ENCODE data around the gene CT83.

Gene CT83

DNA sequence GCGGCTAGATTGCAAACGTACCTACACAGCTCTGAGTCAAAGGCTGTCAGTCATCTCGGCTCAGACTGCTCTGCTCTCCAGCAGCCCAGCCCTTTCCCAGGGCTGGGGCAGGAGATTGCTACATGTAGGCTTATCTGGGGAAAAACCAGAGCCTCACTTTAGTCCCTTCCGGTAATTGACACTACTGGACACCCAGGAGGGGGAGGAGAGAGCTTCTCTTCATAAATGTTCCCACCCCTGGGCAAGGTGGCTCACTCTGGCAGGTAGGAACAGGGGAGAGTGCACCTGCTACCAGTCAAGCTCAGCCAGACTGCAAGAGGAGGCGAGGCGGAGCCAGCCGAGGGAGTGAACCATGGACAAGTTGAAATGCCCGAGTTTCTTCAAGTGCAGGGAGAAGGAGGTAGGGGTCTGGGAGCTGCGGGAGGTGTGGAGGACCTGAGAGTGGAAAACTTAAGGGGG is 26.4 kb downstream of the CT83 start, which contains the start of gene SLC6A14:
SLC6A14 (plus strand) TSS at position 249 of the 459 bp plus-strand sequence; CDS start at position 353, 104 bp downstream.
- TF ChIP-seq, protein P1, sequence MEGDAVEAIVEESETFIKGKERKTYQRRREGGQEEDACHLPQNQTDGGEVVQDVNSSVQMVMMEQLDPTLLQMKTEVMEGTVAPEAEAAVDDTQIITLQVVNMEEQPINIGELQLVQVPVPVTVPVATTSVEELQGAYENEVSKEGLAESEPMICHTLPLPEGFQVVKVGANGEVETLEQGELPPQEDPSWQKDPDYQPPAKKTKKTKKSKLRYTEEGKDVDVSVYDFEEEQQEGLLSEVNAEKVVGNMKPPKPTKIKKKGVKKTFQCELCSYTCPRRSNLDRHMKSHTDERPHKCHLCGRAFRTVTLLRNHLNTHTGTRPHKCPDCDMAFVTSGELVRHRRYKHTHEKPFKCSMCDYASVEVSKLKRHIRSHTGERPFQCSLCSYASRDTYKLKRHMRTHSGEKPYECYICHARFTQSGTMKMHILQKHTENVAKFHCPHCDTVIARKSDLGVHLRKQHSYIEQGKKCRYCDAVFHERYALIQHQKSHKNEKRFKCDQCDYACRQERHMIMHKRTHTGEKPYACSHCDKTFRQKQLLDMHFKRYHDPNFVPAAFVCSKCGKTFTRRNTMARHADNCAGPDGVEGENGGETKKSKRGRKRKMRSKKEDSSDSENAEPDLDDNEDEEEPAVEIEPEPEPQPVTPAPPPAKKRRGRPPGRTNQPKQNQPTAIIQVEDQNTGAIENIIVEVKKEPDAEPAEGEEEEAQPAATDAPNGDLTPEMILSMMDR (IDR thresholded peaks at IDR 0.05; ENCODE audit: low read depth, low read length, missing control alignments) = no peak
- in situ Hi-C loops (cut with HindIII; ENCODE audit: low sequenced_read_pairs) = no loop called here
- H3K4me3 ChIP-seq (ENCODE audit: low read depth, low read length) = no peak within 1 kb of the TSS
- no peak for DNase-seq (ENCODE audit: low read depth)

DNA sequence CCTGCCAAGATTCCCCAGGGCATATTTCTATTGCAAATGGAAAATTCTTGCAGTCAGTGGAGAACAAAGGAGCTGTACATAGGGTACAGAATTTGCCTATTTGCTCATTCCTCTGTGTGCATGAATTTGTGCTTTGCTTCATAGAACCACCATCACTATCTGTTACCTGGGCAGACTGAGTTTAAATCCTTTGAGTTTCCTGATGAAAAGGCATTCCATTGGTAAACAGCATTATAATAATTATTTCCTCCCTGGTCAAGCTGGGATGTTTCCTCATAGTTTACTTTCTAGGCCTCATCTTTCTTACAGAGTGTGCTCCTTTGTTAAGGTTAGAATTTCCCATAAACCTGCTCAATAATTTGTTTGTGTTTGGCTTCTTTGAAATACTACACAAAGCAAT is 27.2 kb downstream of the CT83 start:
- DNase-seq (ENCODE audit: low read depth) = no peak
- H3K4me3 ChIP-seq (ENCODE audit: low read depth, low read length) = no peak overlapping the region
- in situ Hi-C loops (cut with HindIII; ENCODE audit: low sequenced_read_pairs) = no loop called here
- TF ChIP-seq, protein P1 (IDR thresholded peaks at IDR 0.05; ENCODE audit: low read depth, low read length, missing control alignments) = no peak

DNA sequence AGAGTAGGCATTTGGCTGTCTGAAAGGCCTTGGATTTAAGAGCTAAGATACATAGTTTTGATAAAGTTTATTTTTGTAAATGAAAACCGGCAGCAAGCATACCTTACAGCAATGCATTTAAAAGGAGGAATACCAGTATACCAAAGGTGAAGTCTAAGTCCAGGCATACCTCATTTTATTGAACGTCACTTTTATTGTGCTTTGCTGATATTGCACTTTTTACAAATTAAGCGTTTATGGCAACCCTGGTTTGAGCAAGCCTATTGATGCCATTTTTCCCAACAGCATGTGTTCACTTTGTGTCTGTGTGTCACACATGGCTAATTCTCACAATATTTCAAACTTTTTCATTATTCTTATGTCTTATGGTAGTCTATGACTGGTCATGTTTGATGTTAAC is 34.8 kb downstream of the CT83 start:
- DNase-seq (ENCODE audit: low read depth) = no peak
- no peak overlapping the region for H3K4me3 ChIP-seq (ENCODE audit: low read depth, low read length)
- TF ChIP-seq, protein P1 (IDR thresholded peaks at IDR 0.05; ENCODE audit: low read depth, low read length, missing control alignments) = no peak
- in situ Hi-C loops (cut with HindIII; ENCODE audit: low sequenced_read_pairs) = no loop called here

DNA sequence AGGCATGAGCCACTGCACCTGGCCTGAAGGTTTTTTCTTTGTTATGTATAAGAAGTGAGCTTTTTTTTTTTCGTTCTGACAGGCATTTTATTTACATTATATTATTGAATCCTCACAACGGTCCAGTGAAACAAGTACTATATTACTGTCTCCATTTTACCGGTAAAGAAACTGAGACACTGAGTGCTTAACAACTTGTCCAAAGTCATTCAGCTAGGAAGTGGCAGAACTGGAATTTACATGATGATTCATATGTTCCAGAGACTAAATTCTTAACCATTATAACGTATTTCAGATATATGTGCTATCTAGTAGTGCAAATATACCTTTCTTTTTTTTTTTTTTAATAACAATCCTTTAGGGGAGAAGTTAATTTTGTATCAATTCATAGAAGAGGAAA is 44.8 kb downstream of the CT83 start:
- no peak for DNase-seq (ENCODE audit: low read depth)
- TF ChIP-seq, protein P1 (IDR thresholded peaks at IDR 0.05; ENCODE audit: low read depth, low read length, missing control alignments) = no peak

DNA sequence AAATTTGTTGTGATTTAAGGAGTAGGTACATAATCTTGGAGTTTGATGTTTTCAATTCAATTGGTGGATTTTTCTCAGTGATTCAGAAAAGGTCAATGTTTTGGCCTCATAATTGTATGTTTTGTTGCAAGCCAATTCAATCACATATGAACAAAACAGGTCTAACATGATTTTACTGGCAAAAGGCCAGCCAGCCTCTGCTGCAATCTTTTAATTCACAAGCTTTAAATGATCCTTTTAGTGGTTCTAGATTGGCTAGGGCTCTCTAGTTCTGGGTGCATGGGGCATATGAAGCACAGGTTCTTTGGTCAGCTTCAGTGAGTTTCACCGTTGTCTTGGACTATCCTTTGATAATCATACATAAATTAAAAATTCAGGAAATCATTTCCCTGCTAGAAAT is 45.6 kb downstream of the CT83 start:
- DNase-seq (ENCODE audit: low read depth) = no peak
- TF ChIP-seq, protein P1 (IDR thresholded peaks at IDR 0.05; ENCODE audit: low read depth, low read length, missing control alignments) = no peak
- H3K4me3 ChIP-seq (ENCODE audit: low read depth, low read length) = no peak overlapping the region
- in situ Hi-C loops (cut with HindIII; ENCODE audit: low sequenced_read_pairs) = no loop called here

More for the DNA sequence above, 44.8 kb downstream of the CT83 start:
- in situ Hi-C loops (cut with HindIII; ENCODE audit: low sequenced_read_pairs) = no loop called here
- H3K4me3 ChIP-seq (ENCODE audit: low read depth, low read length) = no peak overlapping the region

DNA sequence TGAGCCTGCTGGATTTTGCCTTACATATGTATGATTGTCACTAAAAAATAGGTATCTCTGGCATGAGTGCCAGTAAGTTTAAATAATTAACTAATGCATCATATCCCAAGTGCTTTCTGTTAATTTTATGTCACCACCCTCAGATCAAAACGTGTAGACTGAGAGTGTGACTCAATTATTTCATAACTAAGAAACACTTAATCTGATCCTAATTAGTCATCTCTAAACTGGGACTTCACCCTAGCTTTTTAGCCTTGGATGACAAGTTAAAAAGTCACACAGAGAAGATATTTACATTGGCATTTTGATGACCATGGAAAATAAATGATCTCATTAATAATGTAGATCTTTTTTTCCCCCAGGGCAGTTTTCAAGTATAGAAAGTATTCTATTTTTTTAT is 49.5 kb downstream of the CT83 start:
- in situ Hi-C loops (cut with HindIII; ENCODE audit: low sequenced_read_pairs) = no loop called here
- no peak overlapping the region for H3K4me3 ChIP-seq (ENCODE audit: low read depth, low read length)
- DNase-seq (ENCODE audit: low read depth) = no peak
- TF ChIP-seq, protein P1 (IDR thresholded peaks at IDR 0.05; ENCODE audit: low read depth, low read length, missing control alignments) = no peak

Data from astrocyte of the cerebellum (primary cell).